HG03039 (cell line): ENCODE measurements around the gene CAPSL.
"Not testable (repeated sequence)": the region's sequence is repeated elsewhere in the genome, so short reads cannot be mapped to it uniquely, and the experiment has no call there.

Experiments used
- ATAC-seq: cut with Tn5 transposase; IDR thresholded peaks from one replicate; pipeline ENCODE4 v1.9.1; 2021; ENCODE audit warnings: mild to moderate bottlenecking, moderate library complexity; ENCODE audit not compliant: unreplicated experiment

The CAPSL gene

DNA sequence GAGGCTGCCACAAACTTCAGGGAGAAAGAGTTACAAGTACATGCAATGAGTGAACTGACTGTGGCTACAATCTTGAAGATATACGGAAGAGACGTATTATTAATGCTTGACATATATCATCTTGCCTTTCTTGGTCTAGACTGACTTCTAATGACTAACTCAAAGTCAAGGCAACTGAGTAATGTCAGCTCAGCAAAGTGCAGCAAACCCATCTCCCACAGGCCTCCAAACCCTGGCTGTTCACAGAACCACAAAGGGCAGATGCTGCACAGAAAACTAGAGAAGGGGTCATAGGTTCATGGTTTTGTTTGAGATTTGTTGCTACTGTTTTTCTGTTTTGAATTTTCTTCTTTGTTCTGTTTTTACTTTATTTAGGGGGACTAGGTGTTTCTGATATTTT is 60.8 kb downstream of the CAPSL start:
- ATAC-seq: no peak

- ATAC-seq: no peak
These were observed 61.5 kb downstream of the CAPSL start for GRCh38 chr5:35876922-35877321.

- no peak for ATAC-seq
These were observed 62.0 kb downstream of the CAPSL start for GRCh38 chr5:35876454-35876853.

DNA sequence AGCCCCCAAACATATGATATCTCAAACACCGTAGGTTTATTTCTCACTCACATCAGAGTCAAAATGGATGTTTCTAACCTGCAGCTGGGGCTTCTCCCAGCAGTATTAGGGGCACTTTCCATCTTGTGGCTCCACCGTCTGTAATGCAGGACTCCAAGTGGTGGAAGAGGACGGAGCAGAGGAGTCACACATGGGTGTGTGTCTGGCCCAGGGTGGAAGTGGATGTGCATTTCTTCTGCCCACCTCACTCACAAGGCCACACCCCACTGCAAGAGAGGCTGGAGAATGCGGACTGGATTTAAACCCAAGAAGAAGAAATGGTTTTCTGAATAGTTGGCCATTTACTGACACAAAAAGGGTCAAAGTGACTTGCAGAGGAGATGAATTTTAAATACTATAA is 67.8 kb downstream of the CAPSL start:
- no peak for ATAC-seq

- no peak for ATAC-seq
These were observed 68.6 kb downstream of the CAPSL start for GRCh38 chr5:35869685-35870277.

- no peak for ATAC-seq
These were observed 70.4 kb downstream of the CAPSL start for GRCh38 chr5:35867998-35868397.

GRCh38 chr5:35863159-35863558 is 75.3 kb downstream of the CAPSL start:
- ATAC-seq: no peak

- no peak for ATAC-seq
These were observed 76.3 kb downstream of the CAPSL start for GRCh38 chr5:35862126-35862525.

GRCh38 chr5:35861718-35862117 is 76.7 kb downstream of the CAPSL start:
- ATAC-seq: no peak

DNA sequence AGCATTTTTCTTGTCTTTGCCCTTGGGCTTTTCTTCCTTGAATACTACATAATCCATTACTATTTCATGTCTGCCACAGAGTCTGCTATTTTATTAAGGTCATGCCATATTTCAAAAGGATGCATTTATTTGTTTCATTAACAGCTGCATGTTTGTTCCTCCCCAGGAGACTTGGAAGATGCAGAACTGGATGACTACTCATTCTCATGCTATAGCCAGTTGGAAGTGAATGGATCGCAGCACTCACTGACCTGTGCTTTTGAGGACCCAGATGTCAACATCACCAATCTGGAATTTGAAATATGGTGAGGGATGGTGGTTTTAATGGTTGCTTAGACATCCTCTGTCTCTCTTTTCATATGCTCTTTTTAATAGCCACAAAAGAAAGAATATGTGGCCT is 77.7 kb downstream of the CAPSL start:
- no peak for ATAC-seq

DNA sequence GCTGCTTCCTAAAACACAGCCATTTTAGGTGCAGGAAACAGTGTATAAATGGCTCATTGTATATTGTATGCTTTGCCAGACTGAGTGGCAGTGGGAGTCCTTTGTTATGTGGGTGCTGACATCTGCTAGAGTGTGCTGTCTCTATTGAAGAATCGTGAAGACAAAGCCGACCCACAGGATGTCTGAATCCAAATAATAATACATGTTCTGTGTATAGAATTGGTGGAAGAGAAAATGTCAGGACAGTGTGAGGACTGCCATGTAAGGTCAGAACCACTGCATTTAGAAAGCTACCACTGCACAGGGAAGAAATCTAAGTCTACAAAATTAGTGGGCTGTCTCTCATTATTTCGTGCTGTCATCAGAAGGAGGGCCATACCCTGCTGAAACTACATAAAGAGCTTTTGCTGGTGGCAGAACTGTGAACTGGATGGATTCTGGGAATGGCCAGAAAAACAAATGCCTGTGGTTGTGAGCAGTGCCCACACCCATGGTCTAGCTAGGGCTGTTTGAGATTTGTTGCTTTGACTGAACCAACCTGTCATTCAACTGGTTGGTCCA is 79.2 kb downstream of the CAPSL start:
- no peak for ATAC-seq

GRCh38 chr5:35857606-35858205 is 80.7 kb downstream of the CAPSL start:
- no peak for ATAC-seq

DNA sequence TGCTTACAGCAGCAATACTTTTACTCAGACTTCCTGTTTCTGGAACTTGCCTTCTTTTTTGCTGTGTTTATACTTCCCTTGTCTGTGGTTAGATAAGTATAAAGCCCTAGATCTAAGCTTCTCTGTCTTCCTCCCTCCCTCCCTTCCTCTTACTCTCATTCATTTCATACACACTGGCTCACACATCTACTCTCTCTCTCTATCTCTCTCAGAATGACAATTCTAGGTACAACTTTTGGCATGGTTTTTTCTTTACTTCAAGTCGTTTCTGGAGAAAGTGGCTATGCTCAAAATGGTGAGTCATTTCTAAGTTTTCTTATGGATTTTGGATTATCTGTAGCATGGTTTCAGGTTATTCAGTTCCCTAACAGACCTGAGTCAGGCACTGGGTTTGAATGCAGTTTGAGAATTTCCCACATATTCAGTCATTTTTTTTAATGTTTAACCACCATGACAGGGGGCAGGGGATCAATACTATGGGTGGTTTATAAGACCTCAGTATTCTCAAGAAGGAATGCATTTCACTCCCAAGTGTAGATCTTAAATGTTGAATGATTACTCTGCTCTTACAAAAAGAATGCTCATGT is 81.6 kb downstream of the CAPSL start, which contains the start of gene IL7R:
Gene IL7R, plus strand, starts transcription at position 127 of the 587 bp plus-strand sequence. Its CDS starts 87 bp downstream, at position 214.
- no peak for ATAC-seq

- not testable (repeated sequence) for ATAC-seq
These were observed 82.1 kb downstream of the CAPSL start for GRCh38 chr5:35856186-35856764.

- no peak for ATAC-seq
These were observed 83.2 kb downstream of the CAPSL start for GRCh38 chr5:35855187-35855586.
